HG03521 (cell line): ENCODE data around the gene TMEM50B.
"Not testable (repeated sequence)": the region's sequence is repeated elsewhere in the genome, so short reads cannot be mapped to it uniquely, and the experiment has no call there.

Experiments
- ATAC-seq: cut with Tn5 transposase; IDR thresholded peaks from one replicate; pipeline ENCODE4 v1.9.1; 2021; ENCODE audit warnings: mild to moderate bottlenecking, moderate library complexity; ENCODE audit not compliant: unreplicated experiment

The TMEM50B gene

DNA sequence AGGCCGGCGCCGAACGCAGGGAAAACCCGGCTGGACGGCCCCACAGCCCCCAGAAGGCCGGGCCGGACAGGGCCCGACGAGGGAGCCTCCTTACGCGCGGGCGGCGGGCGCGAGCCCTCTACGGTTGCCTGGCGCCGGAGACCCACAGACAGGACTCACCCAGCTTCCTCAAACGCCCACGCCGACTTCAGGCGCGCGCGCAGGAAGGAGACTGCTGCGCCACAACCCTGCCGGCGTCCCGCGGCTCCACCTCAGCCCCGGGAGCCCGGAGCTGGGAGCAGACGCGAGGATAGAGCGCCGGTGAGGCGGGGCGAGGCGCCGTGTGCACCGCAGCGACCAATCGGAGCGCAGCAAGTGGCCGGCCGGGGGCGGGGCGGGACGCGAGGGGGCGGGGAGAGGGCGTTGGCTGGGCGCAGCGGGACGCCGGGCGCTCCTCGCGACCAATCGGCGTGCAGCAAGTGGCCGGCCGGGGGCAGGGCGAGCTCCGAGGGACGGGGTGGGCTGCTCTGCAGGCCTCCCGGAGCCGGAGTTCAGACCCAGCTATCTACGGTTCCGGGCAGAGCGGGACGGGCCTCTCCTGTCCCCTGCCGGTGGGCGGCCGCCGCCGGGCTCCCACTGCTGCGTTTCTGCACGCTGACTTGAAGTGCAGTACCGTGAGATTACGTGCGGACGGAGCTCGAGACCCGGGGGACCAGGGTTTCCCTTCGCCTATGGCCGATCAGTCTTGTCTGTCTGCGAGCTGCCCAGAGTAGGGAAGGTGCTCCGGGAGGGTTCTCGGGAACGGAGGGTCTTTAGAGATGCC, at the start of gene TMEM50B:
Gene TMEM50B, minus strand, starts transcription at position 296 of the 802 bp plus-strand sequence. CDS start 11,089 bp downstream, outside the sequence.
- ATAC-seq: peak; percentile 88

- ATAC-seq: no peak
Measured at GRCh38 chr21:33522953-33523349, 43.2 kb upstream of the TMEM50B start.

GRCh38 chr21:33522297-33522952, 42.7 kb upstream of the TMEM50B start:
- no peak for ATAC-seq

- ATAC-seq: no peak
Measured at GRCh38 chr21:33518899-33519298, 39.1 kb upstream of the TMEM50B start.

GRCh38 chr21:33514229-33514628, 34.5 kb upstream of the TMEM50B start:
- ATAC-seq: no peak

GRCh38 chr21:33512481-33512880, 32.7 kb upstream of the TMEM50B start:
- no peak for ATAC-seq

- no peak for ATAC-seq
Measured at GRCh38 chr21:33511639-33512038, 31.9 kb upstream of the TMEM50B start.

DNA sequence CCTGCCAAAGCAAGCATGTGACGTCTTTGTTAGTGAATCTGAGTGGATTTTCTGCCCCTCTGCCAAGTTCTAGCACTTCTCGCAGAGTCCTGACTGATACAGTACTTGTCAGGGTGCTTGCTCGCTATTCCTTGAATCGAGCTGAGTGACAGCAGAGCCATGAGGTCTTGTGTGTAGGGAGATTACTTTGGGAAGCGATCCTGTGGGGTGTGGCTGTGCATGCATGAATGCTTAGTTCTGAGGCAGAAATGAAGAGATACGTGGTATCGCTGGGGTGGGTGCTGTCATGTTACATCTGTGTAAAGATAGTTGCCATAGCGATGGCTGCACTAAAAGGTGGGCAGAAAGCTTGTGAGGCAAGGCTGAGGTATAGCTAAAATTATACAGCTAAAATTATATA, 31.1 kb upstream of the TMEM50B start:
- ATAC-seq: no peak

- ATAC-seq: not testable (repeated sequence)
Measured at GRCh38 chr21:33507003-33507402, 27.2 kb upstream of the TMEM50B start.

DNA sequence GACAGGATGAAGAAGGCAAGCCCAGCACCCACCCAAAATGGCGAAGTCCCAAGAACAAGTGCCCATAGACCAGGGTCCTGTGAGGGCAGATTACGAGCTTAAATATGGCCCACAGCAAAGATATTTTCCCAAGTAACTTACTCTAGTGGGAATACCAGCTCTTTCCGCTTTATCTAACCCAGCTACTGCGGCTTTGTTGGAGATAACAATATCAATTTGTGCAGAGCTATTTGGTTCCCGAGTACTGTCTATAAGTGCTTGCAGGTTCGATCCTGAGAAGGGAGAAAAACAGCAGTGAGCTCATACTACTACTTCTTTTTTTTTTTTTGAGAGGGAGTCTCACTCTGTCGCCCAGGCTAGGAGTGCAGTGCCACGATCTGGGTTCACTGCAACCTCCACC, 26.1 kb upstream of the TMEM50B start:
- no peak for ATAC-seq

- no peak for ATAC-seq
Measured at GRCh38 chr21:33496345-33496744, 16.6 kb upstream of the TMEM50B start.

GRCh38 chr21:33495743-33496142, 16.0 kb upstream of the TMEM50B start:
- ATAC-seq: no peak

DNA sequence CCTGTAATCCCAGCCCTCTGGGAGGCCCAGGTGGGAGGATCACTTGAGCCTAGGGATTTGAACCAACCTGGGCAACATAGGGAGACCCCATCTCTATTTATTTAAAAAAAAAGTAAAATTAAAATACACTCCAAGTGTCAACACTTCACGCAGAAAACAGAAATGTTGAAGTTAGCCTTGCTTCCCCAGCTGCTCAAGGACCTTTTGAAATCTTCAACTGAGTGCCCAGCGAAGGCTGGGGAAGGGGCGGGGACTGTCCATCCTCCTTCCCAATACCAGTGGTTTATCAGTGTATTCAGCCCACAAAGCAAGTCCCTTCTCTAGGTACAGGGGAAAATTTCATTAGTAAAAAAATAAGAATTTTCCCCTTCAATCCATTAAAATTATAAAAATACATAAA, 14.0 kb upstream of the TMEM50B start:
- ATAC-seq: no peak

- ATAC-seq: no peak
Measured at GRCh38 chr21:33492571-33492970, 12.8 kb upstream of the TMEM50B start.

DNA sequence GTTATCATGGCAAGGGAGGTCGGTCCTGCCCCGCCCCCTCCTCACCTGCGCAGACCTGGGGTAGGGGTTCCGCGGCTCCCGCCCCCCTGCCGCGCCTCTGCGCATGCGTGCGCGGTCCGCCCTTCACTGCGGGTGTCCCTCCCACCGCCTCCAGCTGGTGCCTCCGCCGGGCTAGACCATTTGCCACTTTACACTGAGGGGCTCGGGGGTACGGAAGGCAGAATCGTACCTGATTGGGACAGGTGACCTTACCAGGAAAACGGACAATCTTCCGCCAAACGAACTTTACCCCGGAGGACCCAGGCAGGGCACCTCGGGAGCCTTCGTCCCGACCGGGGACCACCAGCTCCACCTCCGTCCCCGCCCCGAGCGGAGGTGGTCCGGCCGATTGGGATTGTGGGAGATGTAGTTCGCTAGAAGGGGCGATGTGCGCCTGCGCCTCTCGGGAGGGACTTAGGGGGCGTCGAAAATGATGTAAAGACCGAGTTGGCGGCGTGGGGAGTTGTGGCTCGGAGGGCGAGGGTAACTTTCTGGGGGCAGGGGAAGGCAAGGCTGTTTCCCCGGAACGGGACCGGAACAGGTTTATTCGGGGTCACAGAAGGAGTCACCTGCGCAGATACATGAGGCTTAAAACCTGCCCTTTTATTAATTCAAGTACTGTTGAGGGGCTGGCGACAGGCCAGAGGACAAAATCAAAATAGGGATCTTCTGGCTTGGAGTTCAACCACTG, 11.8 kb upstream of the TMEM50B start, which contains the start of gene DNAJC28:
Gene DNAJC28, minus strand, starts transcription at position 344 of the 730 bp plus-strand sequence. CDS start 2,323 bp downstream, outside the sequence.
- ATAC-seq: peak; percentile 97

- ATAC-seq: no peak
Measured at GRCh38 chr21:33490991-33491372, 11.2 kb upstream of the TMEM50B start.

GRCh38 chr21:33488936-33489335, 9.2 kb upstream of the TMEM50B start:
- ATAC-seq: no peak

GRCh38 chr21:33487996-33488395, 8.2 kb upstream of the TMEM50B start:
- ATAC-seq: no peak

- no peak for ATAC-seq
Measured at GRCh38 chr21:33481314-33481943, 1.7 kb upstream of the TMEM50B start.

GRCh38 chr21:33480481-33481103, 818 bp upstream of the TMEM50B start:
- ATAC-seq: no peak
